Measurements from ENCODE around the gene SIK3. TPM values are rescaled to one million over a fixed set of nuclear protein-coding genes. Genes with fewer than 3 reads are reported as not detected.

SIK3 gene
- total RNA-seq, 1 experiment from 2014 or later = 31.4 TPM

DNA sequence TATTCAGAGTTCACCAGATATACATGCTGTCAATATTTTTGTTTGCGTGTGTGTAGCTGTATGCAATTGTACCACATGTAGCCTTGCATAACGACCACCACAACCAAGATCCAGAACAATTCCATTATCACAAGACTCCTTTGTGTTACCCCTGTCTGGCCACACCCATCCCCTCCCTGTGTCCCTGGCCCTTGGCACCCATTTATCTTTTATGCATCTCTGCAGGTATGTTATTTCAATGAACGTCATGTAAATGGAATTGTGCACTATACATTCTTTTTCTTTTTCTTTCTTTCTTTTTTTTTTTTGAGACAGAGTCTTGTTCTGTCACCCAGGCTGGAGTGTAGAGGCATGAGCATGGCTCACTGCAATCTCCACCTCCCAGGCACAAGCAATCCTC lies 36.2 kb upstream of the SIK3 start:
- no peak for DNase-seq
- no CpG with 5 or more reads among the region's 3 CpGs for WGBS (ENCODE audit: extremely low coverage, insufficient read length, low lambda C conversion rate)
- Mint-ChIP-seq H3K36me3 (ENCODE audit: insufficient read depth in 1 of 3, low read depth in 3 of 3) (no peaks in the 10 kb centered on the region), H3K27me3 (ENCODE audit: low read depth) (no peaks in the 10 kb centered on the region; the same call in none of the 2 replicates), H3K4me3 (no peak overlapping the region), H3K9me3 (no peaks in the 10 kb centered on the region; a peak in 1 of 5 replicates), H3K27ac (no peak overlapping the region), H3K4me1 (peaks cover 2 to 6% of the 10 kb centered on the region in 2 experiments; a peak in 2 of 4 replicates)
- Histone ChIP-seq H3K9ac (ENCODE audit: extremely low read depth, insufficient read length, low read length) (no peak overlapping the region), H3T11ph (ENCODE audit: low read length) (no peak overlapping the region), H3K18ac (ENCODE audit: insufficient read length, low read depth, low read length) (no peak overlapping the region), H4K8ac (replicated peaks; ENCODE audit: insufficient read length, low read depth, low read length) (no peak overlapping the region), H3K27me3 (ENCODE audit: insufficient read depth, low read length) (no peaks in the 10 kb centered on the region), H3K14ac (ENCODE audit: insufficient read depth, low read length) (no peak overlapping the region), H2AFZ (ENCODE audit: low read length) (no peak overlapping the region), H3K4ac (ENCODE audit: low read depth, low read length) (no peak overlapping the region), H3K9me3 (ENCODE audit: control insufficient read depth, low read depth, low read length) (no peaks in the 10 kb centered on the region), H3K79me2 (ENCODE audit: insufficient read depth, low read length) (no peaks in the 10 kb centered on the region), H4K20me1 (ENCODE audit: control insufficient read depth, insufficient read depth, insufficient read length) (no peaks in the 10 kb centered on the region), H2BK12ac (ENCODE audit: insufficient read length, low read depth, low read length) (no peak overlapping the region), H3K27ac (ENCODE audit: insufficient read length, low read depth, low read length) (no peak overlapping the region), H2AK5ac (ENCODE audit: insufficient read length, low read length) (no peak overlapping the region), H2BK5ac (ENCODE audit: insufficient read length, low read length) (no peak overlapping the region), H4K5ac (ENCODE audit: insufficient read length, low read depth, low read length) (no peak overlapping the region), H3K79me1 (ENCODE audit: insufficient read depth, low read depth, low read length, poor library complexity, severe bottlenecking) (no peaks in the 10 kb centered on the region), H3K56ac (ENCODE audit: insufficient read length, low read depth, low read length) (no peak overlapping the region), H2BK15ac (ENCODE audit: low read depth, low read length) (no peak overlapping the region), H3K23me2 (ENCODE audit: insufficient read length, low read depth, low read length, poor library complexity, severe bottlenecking) (no peaks in the 10 kb centered on the region), H3K23ac (ENCODE audit: insufficient read length, low read depth, low read length) (no peak overlapping the region), H4K91ac (ENCODE audit: insufficient read length, low read depth, low read length) (no peak overlapping the region), H2BK20ac (ENCODE audit: low read depth, low read length, poor library complexity, severe bottlenecking) (no peak overlapping the region), H3K4me2 (ENCODE audit: insufficient read depth, insufficient read length, low read length) (no peak overlapping the region), H2BK120ac (ENCODE audit: low read depth, low read length, poor library complexity, severe bottlenecking) (no peak overlapping the region), H3K4me1 (ENCODE audit: insufficient read depth, low read length) (no peaks in the 10 kb centered on the region)
- TF ChIP-seq, protein P1, sequence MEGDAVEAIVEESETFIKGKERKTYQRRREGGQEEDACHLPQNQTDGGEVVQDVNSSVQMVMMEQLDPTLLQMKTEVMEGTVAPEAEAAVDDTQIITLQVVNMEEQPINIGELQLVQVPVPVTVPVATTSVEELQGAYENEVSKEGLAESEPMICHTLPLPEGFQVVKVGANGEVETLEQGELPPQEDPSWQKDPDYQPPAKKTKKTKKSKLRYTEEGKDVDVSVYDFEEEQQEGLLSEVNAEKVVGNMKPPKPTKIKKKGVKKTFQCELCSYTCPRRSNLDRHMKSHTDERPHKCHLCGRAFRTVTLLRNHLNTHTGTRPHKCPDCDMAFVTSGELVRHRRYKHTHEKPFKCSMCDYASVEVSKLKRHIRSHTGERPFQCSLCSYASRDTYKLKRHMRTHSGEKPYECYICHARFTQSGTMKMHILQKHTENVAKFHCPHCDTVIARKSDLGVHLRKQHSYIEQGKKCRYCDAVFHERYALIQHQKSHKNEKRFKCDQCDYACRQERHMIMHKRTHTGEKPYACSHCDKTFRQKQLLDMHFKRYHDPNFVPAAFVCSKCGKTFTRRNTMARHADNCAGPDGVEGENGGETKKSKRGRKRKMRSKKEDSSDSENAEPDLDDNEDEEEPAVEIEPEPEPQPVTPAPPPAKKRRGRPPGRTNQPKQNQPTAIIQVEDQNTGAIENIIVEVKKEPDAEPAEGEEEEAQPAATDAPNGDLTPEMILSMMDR (conservative IDR thresholded peaks at IDR 0.05) = no peak
